NT2/D1 (cell line): Measurements from ENCODE around the gene ATP11C.

Experiments
- DNase-seq: peaks from one replicate; pipeline ENCODE4 v3.0.0-alpha.2; 2011; ENCODE audit warnings: low read depth, low spot score
- H3K27me3 ChIP-seq: 2 replicates; pipeline ENCODE4 v1.6.0; 2011; ENCODE audit warnings: mild to moderate bottlenecking; ENCODE audit not compliant: insufficient read length, insufficient read depth
- H3K36me3 ChIP-seq: 2 replicates; pipeline ENCODE4 v1.6.1; 2011; ENCODE audit warnings: mild to moderate bottlenecking, low read length, mixed read lengths; ENCODE audit not compliant: insufficient read depth, insufficient read length
- H3K4me1 ChIP-seq: 2 replicates; pipeline ENCODE4 v1.5.1; 2011; ENCODE audit not compliant: insufficient read depth, insufficient read length
- H3K4me3 ChIP-seq: 2 replicates; pipeline ENCODE4 v1.5.1; 2011; ENCODE audit warnings: low read depth; ENCODE audit not compliant: insufficient read length
- H3K9ac ChIP-seq: 2 replicates; pipeline ENCODE4 v1.6.0; 2011; ENCODE audit warnings: low read depth; ENCODE audit not compliant: insufficient read length
- H3K9me3 ChIP-seq: 2 replicates; pipeline ENCODE4 v1.5.1; 2011; ENCODE audit warnings: mild to moderate bottlenecking, low read length; ENCODE audit not compliant: insufficient read depth
- SUZ12 ChIP-seq: IDR thresholded peaks from 2 replicates; pipeline ENCODE4 v1.6.1; 2011; ENCODE audit not compliant: insufficient read length, insufficient read depth; ENCODE audit errors: extremely low read depth
- YY1 ChIP-seq: IDR thresholded peaks from 2 replicates; pipeline ENCODE4 v1.6.1; 2011; ENCODE audit not compliant: insufficient read length, insufficient read depth
- ZNF274 ChIP-seq: IDR thresholded peaks from 2 replicates; pipeline ENCODE4 v1.6.1; 2011; ENCODE audit warnings: mild to moderate bottlenecking, low read depth, low read length

The ATP11C gene

GRCh38 chrX:139766545-139766983 is 166.3 kb downstream of the ATP11C start:
- Histone ChIP-seq H3K4me3 (no peak overlapping the region), H3K36me3 (peaks cover 5% of the 10 kb centered on the region), H3K9ac (no peak overlapping the region), H3K4me1 (no peaks in the 10 kb centered on the region), H3K9me3 (no peaks in the 10 kb centered on the region), H3K27me3 (no peaks in the 10 kb centered on the region)
- DNase-seq: no peak
- no peak for TF ChIP-seq ZNF274
- no peak for TF ChIP-seq YY1
- TF ChIP-seq SUZ12: no peak

DNA sequence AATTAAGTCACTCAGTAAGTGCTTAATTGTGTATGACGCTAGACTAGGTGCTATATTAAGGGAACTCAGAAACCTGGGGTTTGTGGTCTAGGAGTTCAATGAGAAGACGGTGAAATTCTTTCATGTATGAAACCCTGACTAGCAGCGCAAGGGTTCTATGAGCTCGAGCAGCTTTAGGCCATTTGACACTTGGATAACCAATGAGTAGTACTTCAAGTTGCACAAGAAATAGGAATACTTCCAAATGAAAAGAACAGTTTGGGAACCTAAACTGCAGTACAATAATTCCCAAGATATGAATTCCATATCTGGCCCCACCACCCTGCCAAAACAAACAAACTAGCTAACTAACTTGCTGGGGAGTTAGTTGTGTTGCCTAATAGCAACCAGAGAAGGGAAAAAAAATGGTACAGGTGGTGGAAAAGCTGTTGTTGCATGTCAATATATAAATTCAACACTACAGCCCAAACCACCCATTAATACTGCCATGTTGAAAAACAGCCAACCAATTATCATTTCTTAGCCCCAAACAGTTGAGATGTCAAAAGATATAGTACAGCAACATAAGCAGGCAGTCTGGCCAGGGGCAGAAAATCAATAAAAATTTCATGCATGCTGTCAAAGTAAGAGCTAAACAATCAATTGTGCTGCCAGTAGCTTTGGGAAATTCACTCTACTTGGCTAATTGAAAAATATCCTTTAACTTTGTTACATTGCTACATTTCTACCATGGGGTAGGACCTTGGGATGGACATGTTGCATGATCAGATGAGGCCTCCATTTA is 170.3 kb downstream of the ATP11C start:
- no peaks in the 10 kb centered on the region for H3K27me3 ChIP-seq
- H3K4me1 ChIP-seq: no peaks in the 10 kb centered on the region
- no peak for DNase-seq
- no peaks in the 10 kb centered on the region for H3K9me3 ChIP-seq
- TF ChIP-seq SUZ12 (no peak), ZNF274 (no peak), YY1 (no peak)
- peaks cover 2% of the 10 kb centered on the region for H3K36me3 ChIP-seq
- H3K4me3 ChIP-seq: no peak overlapping the region
- H3K9ac ChIP-seq: no peak overlapping the region

GRCh38 chrX:139759637-139760036 is 173.2 kb downstream of the ATP11C start:
- Histone ChIP-seq H3K4me3 (no peak overlapping the region), H3K9ac (no peak overlapping the region), H3K27me3 (no peaks in the 10 kb centered on the region), H3K4me1 (no peaks in the 10 kb centered on the region), H3K9me3 (peaks cover 7% of the 10 kb centered on the region; the same call in 1 of the 2 replicates), H3K36me3 (no peaks in the 10 kb centered on the region)
- DNase-seq: no peak
- TF ChIP-seq ZNF274 (no peak), SUZ12 (no peak)

- Histone ChIP-seq H3K27me3 (no peaks in the 10 kb centered on the region), H3K36me3 (no peaks in the 10 kb centered on the region), H3K4me3 (no peak overlapping the region), H3K9ac (no peak overlapping the region), H3K9me3 (peaks cover 11% of the 10 kb centered on the region; the same call in 1 of the 2 replicates), H3K4me1 (no peaks in the 10 kb centered on the region)
- TF ChIP-seq YY1 (no peak), SUZ12 (no peak), ZNF274 (no peak)
- DNase-seq: no peak
These were observed 174.0 kb downstream of the ATP11C start for GRCh38 chrX:139758809-139759208.

GRCh38 chrX:139758250-139758649 is 174.6 kb downstream of the ATP11C start:
- no peak for DNase-seq
- Histone ChIP-seq H3K4me1 (no peaks in the 10 kb centered on the region), H3K9ac (no peak overlapping the region), H3K27me3 (no peaks in the 10 kb centered on the region), H3K4me3 (no peak overlapping the region), H3K9me3 (peaks cover 11% of the 10 kb centered on the region; the same call in 1 of the 2 replicates), H3K36me3 (no peaks in the 10 kb centered on the region)
- TF ChIP-seq SUZ12: no peak
- no peak for TF ChIP-seq YY1
- TF ChIP-seq ZNF274: no peak

DNA sequence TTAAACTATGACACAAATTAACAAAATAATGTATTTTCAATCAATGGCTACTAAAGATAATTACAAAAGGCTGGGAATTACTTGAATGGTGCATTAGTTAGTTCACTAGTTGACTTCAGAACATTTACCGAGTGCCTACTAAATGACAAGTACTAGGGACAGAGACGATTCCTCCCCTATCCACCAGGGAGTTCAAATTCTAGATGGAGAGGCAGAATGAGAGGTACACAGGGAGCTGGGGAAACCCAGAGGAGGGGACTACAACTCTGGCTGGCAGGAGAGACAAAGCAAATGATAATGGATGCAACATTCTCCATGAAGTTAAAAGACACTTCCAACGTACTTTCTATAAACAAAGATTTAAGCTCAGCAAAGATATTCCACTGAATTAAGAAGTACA is 181.8 kb downstream of the ATP11C start:
- TF ChIP-seq YY1 (no peak), SUZ12 (no peak), ZNF274 (no peak)
- Histone ChIP-seq H3K27me3 (no peaks in the 10 kb centered on the region), H3K9me3 (peaks cover 11% of the 10 kb centered on the region; the same call in 1 of the 2 replicates), H3K4me3 (no peak overlapping the region), H3K4me1 (no peaks in the 10 kb centered on the region), H3K36me3 (no peaks in the 10 kb centered on the region), H3K9ac (no peak overlapping the region)
- DNase-seq: no peak

GRCh38 chrX:139750390-139750789 is 182.5 kb downstream of the ATP11C start:
- no peak for DNase-seq
- Histone ChIP-seq H3K9ac (no peak overlapping the region), H3K9me3 (peaks cover 11% of the 10 kb centered on the region; the same call in 1 of the 2 replicates), H3K4me1 (no peaks in the 10 kb centered on the region), H3K36me3 (no peaks in the 10 kb centered on the region), H3K27me3 (no peaks in the 10 kb centered on the region), H3K4me3 (no peak overlapping the region)
- no peak for TF ChIP-seq YY1
- no peak for TF ChIP-seq ZNF274
- no peak for TF ChIP-seq SUZ12
